ENCODE measurements around the gene UBAP2L. TPM values are rescaled to one million over a fixed set of nuclear protein-coding genes. Genes with fewer than 3 reads are reported as not detected.

The UBAP2L gene
- total RNA-seq = 60.5 and 66.3 TPM in 2 replicates

GRCh38 chr1:154220071-154220969 lies at the start of gene UBAP2L:
UBAP2L (plus strand) TSS chr1:154220955; CDS start chr1:154225124, 4,169 bp downstream.

GRCh38 chr1:154191990-154192461 lies 28.7 kb upstream of the UBAP2L start, which contains the start of gene TPM3:
TPM3 (minus strand) TSS chr1:154192100; CDS start chr1:154192018, 82 bp downstream.

GRCh38 chr1:154206196-154206595 lies 14.6 kb upstream of the UBAP2L start, which contains the start of gene CFAP141:
CFAP141 (minus strand) TSS chr1:154206333; CDS start chr1:154206307, 26 bp downstream.

GRCh38 chr1:154272217-154272998 lies 51.7 kb downstream of the UBAP2L start, which contains the start of gene HAX1:
HAX1 (plus strand) TSS chr1:154272629; CDS start chr1:154272724, 95 bp downstream.

Other genes with a start within 250 kb of the UBAP2L start
- 288 and 332 TPM in 2 replicates for gene JTB, start 243.3 kb upstream of the UBAP2L start, total RNA-seq
- 67.0 and 141 TPM in 2 replicates for gene RAB13, start 234.6 kb upstream of the UBAP2L start, total RNA-seq
- gene RPS27, start 230.2 kb upstream of the UBAP2L start, total RNA-seq = 4,128 and 5,291 TPM in 2 replicates
- gene NUP210L, start 65.9 kb upstream of the UBAP2L start, total RNA-seq = under 0.01 TPM in 1 of 2 replicates, not detected in the other
- 221 and 362 TPM in 2 replicates for gene TPM3, start 28.9 kb upstream of the UBAP2L start, total RNA-seq
- not detected in 2 replicates for gene CFAP141, start 14.6 kb upstream of the UBAP2L start, total RNA-seq
- gene HAX1, start 51.7 kb downstream of the UBAP2L start, total RNA-seq = 106 and 118 TPM in 2 replicates
- not detected in 2 replicates for gene AQP10, start 100.1 kb downstream of the UBAP2L start, total RNA-seq
- gene ATP8B2, start 104.6 kb downstream of the UBAP2L start, total RNA-seq = 77.0 and 114 TPM in 2 replicates
- 3.9 and 9.3 TPM in 2 replicates for gene IL6R, start 184.4 kb downstream of the UBAP2L start, total RNA-seq